GM20000 (cell line): Measurements from ENCODE around the gene INTS7.
A peak's percentile ranks its signal among the peaks of the same experiment; 100 is the strongest.

Experiments
- DNase-seq: peaks from one replicate; pipeline ENCODE4 v3.0.0; 2012; ENCODE audit warnings: low spot score
- TF ChIP-seq, protein P1 (sequence below): IDR thresholded peaks from 2 replicates; pipeline ENCODE4 v1.5.1; 2012; ENCODE audit warnings: mild to moderate bottlenecking, control low read depth; ENCODE audit errors: extremely low read depth, missing control alignments

INTS7 gene, protein sequence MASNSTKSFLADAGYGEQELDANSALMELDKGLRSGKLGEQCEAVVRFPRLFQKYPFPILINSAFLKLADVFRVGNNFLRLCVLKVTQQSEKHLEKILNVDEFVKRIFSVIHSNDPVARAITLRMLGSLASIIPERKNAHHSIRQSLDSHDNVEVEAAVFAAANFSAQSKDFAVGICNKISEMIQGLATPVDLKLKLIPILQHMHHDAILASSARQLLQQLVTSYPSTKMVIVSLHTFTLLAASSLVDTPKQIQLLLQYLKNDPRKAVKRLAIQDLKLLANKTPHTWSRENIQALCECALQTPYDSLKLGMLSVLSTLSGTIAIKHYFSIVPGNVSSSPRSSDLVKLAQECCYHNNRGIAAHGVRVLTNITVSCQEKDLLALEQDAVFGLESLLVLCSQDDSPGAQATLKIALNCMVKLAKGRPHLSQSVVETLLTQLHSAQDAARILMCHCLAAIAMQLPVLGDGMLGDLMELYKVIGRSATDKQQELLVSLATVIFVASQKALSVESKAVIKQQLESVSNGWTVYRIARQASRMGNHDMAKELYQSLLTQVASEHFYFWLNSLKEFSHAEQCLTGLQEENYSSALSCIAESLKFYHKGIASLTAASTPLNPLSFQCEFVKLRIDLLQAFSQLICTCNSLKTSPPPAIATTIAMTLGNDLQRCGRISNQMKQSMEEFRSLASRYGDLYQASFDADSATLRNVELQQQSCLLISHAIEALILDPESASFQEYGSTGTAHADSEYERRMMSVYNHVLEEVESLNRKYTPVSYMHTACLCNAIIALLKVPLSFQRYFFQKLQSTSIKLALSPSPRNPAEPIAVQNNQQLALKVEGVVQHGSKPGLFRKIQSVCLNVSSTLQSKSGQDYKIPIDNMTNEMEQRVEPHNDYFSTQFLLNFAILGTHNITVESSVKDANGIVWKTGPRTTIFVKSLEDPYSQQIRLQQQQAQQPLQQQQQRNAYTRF

DNA sequence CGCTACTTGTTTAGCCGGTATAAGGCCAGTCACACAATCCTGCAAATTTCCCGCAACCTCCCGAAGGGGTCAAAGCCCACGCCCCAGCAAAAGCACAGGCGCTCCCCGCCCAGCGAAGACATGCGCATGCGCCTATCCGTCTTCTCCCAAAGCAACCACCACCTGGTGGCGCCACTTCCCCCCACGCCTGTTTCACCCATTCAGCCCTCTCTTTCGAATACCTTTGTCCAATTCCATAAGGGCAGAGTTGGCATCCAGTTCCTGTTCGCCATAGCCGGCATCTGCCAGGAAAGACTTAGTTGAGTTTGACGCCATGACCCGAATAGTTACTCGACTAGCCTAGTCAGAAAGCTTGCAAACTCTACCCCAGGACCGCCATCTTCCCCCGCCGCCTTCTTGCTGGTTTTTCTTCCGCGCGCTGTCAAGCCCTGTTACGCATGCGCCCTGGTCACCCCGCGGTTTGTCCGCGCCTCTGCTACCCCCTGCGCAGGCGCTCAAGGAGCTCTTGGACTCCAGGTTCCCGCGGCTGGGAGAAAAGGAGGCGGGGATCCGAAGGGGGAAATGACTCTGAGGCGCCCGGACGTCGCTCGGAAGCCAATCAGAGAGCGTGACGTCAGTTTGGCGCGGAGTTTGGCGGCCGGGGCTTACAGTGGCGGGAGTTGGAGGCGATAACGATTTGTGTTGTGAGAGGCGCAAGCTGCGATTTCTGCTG is at the start of gene INTS7, which contains the start of gene DTL:
TSS of gene INTS7 (minus strand) at position 435 of the 712 bp plus-strand sequence. CDS start at position 315, 120 bp downstream.
TSS of gene DTL (plus strand) at position 626 of the 712 bp plus-strand sequence. CDS start 143 bp downstream, outside the sequence.
- DNase-seq = peak; percentile 94
- TF ChIP-seq, protein P1, sequence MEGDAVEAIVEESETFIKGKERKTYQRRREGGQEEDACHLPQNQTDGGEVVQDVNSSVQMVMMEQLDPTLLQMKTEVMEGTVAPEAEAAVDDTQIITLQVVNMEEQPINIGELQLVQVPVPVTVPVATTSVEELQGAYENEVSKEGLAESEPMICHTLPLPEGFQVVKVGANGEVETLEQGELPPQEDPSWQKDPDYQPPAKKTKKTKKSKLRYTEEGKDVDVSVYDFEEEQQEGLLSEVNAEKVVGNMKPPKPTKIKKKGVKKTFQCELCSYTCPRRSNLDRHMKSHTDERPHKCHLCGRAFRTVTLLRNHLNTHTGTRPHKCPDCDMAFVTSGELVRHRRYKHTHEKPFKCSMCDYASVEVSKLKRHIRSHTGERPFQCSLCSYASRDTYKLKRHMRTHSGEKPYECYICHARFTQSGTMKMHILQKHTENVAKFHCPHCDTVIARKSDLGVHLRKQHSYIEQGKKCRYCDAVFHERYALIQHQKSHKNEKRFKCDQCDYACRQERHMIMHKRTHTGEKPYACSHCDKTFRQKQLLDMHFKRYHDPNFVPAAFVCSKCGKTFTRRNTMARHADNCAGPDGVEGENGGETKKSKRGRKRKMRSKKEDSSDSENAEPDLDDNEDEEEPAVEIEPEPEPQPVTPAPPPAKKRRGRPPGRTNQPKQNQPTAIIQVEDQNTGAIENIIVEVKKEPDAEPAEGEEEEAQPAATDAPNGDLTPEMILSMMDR = peak; percentile 53

DNA sequence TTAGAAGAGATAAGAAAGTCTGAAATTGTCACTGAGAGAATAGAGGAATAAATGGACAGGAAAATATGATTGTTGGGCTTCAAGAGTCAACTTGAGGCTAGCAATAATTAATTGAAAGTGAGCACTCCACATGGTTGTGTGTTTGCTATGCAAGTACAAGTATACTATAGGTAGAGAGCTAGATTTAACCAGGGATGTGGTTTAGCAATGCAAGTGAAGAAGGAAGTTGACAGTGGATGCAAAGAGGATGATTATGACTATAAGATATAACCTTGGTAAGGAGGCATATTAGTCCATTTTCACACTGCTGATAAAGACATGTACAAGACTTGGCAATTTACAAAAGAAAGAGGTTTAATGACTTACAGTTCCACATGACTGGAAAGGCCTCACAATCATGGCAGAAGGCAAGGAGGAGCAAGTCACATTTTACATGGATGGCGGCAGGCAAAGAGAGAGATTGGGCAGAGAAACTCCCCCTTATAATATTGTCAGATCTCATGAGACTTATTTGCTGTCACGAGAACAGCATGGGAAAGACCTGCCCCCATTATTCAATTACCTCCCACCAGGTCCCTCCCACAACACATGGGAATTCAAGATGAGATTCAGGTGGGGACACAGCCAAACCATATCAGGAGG is 47.5 kb upstream of the INTS7 start:
- TF ChIP-seq, protein P1 = no peak
- no peak for DNase-seq

DNA sequence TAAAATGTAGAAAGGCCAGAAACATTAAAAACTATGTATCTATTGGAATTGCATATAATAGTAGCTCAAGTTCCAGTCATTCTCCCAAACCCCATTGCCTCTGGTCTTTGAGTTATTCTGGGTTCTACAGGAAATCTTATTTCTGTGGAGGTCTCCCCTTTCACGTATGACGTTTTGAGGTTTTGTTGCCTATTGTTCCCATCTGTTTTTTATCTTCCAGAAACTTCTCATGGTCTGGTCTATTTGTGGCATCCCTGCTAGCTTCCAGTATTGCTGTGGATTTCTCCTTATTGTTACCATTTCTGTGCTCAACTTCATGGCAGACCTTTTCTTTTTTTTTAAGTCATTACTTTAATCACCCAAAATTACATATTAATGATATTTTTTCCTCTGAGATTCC is 43.5 kb upstream of the INTS7 start:
- TF ChIP-seq, protein P1 = no peak

DNA sequence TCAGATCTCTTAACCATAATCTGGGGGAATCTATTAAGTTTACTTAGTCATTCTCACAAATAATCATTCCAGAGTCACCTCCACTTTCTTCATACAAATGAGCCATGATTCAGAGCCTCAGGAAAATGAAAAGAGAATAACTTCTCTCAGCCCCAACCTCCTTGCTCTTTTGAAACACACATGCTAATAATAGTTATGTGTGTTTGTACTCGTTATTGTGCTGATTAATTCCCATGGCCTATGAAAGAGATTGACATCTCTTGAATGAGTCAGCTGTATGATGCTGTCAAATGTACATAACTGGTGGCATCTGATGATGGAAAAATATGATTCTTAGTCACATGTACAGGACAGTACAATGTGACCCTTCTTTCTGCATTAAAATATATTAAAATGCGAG is 41.7 kb upstream of the INTS7 start:
- TF ChIP-seq, protein P1 = no peak
- DNase-seq = no peak

More for the DNA sequence above, 43.5 kb upstream of the INTS7 start:
- DNase-seq = no peak

DNA sequence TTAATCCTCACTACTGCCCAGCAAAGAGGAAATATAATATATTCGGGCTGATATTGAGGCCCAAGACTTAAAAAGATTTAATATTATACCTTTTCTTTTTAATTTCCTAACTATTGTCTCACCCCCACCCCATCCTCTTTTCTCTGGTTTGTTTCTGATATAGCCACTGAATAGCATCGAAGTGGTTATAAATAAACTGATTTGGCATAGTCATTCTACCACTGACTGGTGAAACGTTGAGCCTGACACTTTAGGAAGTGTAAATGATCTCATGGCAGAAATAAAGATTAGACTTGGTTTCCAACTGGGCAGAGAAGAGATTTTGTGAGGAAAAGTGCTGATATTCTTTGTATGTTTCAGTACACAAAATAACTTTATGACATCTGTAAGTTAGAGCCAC is 39.5 kb upstream of the INTS7 start:
- DNase-seq = no peak
- TF ChIP-seq, protein P1 = no peak

DNA sequence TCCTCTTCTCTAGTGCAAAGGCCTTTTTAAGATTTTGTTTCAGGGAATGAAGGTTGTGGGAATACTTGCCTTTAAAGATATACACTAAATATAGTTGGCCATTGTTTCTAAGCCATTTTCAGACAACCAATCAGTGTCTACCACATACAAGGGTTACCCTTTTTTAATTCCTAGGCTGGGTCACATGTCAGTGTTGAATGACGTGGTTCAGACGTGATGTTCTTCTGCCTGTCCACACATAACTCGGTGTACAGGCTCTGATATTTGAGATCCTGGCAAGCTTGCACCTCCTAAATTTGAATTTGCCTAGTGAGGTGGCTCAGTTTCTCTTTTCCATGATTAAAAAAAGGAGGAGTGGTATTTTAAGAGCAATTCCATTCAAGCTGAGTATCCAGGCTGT is 39.0 kb upstream of the INTS7 start:
- TF ChIP-seq, protein P1 = no peak
- no peak for DNase-seq
